ENCODE results near the gene ARL13B. TPM values are rescaled to one million over a fixed set of nuclear protein-coding genes. Genes with fewer than 3 reads are reported as not detected.

The ARL13B gene
- total and polyA plus RNA-seq, 9 donors, result 6.2 to 16.3 (median 11.8) TPM

- no peaks in the 10 kb centered on the region for H3K9me3 ChIP-seq
- H3K4me1 ChIP-seq (ENCODE audit: insufficient read depth), result no peaks in the 10 kb centered on the region
- intact Hi-C loops (cut with DNase I), result no loop called here
- no peak overlapping the region for H3K27ac ChIP-seq
- no peaks in the 10 kb centered on the region for H3K36me3 ChIP-seq
- no peak for TF ChIP-seq CTCF (IDR thresholded peaks at IDR 0.05)
- no peak for TF ChIP-seq POLR2A (IDR thresholded peaks at IDR 0.05)
- TF ChIP-seq EP300 (IDR thresholded peaks at IDR 0.05), result no peak
- DNase-seq, result no peak
- WGBS, 3 donors, result 89 to 92% (median 89%) methylated on average over 1 of the region's 1 CpG
- H3K27me3 ChIP-seq, result no peaks in the 10 kb centered on the region
- H3K4me3 ChIP-seq, result no peak overlapping the region
These were observed 32.2 kb downstream of the ARL13B start for GRCh38 chr3:94012185-94012584.

- no peaks in the 10 kb centered on the region for H3K4me1 ChIP-seq (ENCODE audit: insufficient read depth)
- H3K9me3 ChIP-seq, result no peaks in the 10 kb centered on the region
- WGBS, 3 donors, result 91 to 96% (median 95%) methylated on average over 1 of the region's 1 CpG
- intact Hi-C loops (cut with DNase I), result no loop called here
- no peaks in the 10 kb centered on the region for H3K36me3 ChIP-seq
- H3K27ac ChIP-seq, result no peak overlapping the region
- DNase-seq, result no peak
- H3K4me3 ChIP-seq, result no peak overlapping the region
- no peaks in the 10 kb centered on the region for H3K27me3 ChIP-seq
- TF ChIP-seq EP300 (IDR thresholded peaks at IDR 0.05), result no peak
- TF ChIP-seq CTCF (IDR thresholded peaks at IDR 0.05), result no peak
- no peak for TF ChIP-seq POLR2A (IDR thresholded peaks at IDR 0.05)
These were observed 35.1 kb downstream of the ARL13B start for GRCh38 chr3:94015025-94015424.

- DNase-seq, result no peak
- Histone ChIP-seq H3K4me1 (ENCODE audit: insufficient read depth) (no peaks in the 10 kb centered on the region), H3K4me3 (no peak overlapping the region), H3K27me3 (no peaks in the 10 kb centered on the region), H3K9me3 (no peaks in the 10 kb centered on the region), H3K27ac (no peak overlapping the region), H3K36me3 (no peaks in the 10 kb centered on the region)
- TF ChIP-seq EP300 (IDR thresholded peaks at IDR 0.05) (no peak), CTCF (IDR thresholded peaks at IDR 0.05) (no peak)
- WGBS, 3 donors, result 89 to 94% (median 90%) methylated on average over 2 of the region's 2 CpGs
- intact Hi-C loops (cut with DNase I), result no loop called here
These were observed 39.7 kb downstream of the ARL13B start for GRCh38 chr3:94019659-94020058.

- Histone ChIP-seq H3K4me3 (no peak overlapping the region), H3K9me3 (no peaks in the 10 kb centered on the region), H3K36me3 (no peaks in the 10 kb centered on the region), H3K4me1 (ENCODE audit: insufficient read depth) (no peaks in the 10 kb centered on the region), H3K27me3 (no peaks in the 10 kb centered on the region), H3K27ac (no peak overlapping the region)
- TF ChIP-seq POLR2A (IDR thresholded peaks at IDR 0.05) (no peak), CTCF (IDR thresholded peaks at IDR 0.05) (no peak), EP300 (IDR thresholded peaks at IDR 0.05) (no peak)
- WGBS, 3 donors, result 77 to 89% (median 87%) methylated on average over 3 of the region's 3 CpGs
- intact Hi-C loops (cut with DNase I), result no loop called here
- DNase-seq, result no peak
These were observed 40.3 kb downstream of the ARL13B start for GRCh38 chr3:94020293-94020692.

- no peak overlapping the region for H3K4me3 ChIP-seq
- H3K4me1 ChIP-seq (ENCODE audit: insufficient read depth), result no peaks in the 10 kb centered on the region
- intact Hi-C loops (cut with DNase I), result no loop called here
- DNase-seq, result no peak
- TF ChIP-seq EP300 (IDR thresholded peaks at IDR 0.05), result no peak
- no peak for TF ChIP-seq POLR2A (IDR thresholded peaks at IDR 0.05)
- no peak for TF ChIP-seq CTCF (IDR thresholded peaks at IDR 0.05)
- no peaks in the 10 kb centered on the region for H3K36me3 ChIP-seq
- 35 to 45% (median 36%) methylated on average over 3 of the region's 3 CpGs for WGBS, 3 donors
- no peak overlapping the region for H3K27ac ChIP-seq
- H3K27me3 ChIP-seq, result no peaks in the 10 kb centered on the region
- H3K9me3 ChIP-seq, result no peaks in the 10 kb centered on the region
These were observed 44.4 kb downstream of the ARL13B start for GRCh38 chr3:94024385-94024784.

All from ovary (tissue), 9 donors.